ENCODE data around the gene SEC14L1.

DNA sequence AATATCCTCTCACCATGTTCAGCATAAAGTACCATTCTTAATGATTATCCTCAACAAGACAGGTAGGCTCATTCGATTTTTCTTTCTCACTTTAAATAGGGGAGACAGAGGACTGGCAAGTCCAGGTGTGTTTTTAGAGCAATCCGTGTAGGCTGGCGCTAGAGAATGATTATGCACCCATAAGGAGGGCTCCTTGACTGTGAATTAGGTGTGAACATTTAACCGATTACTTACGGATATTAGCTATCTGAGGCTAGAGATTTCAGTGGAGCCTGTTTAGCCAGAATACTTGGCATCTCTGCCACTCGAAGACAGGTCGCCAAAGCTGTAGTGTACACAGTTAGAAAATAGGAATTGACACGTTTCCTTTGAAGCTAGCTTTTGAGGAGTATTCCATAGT is 1.9 kb downstream of the SEC14L1 start:
- TF ChIP-seq, protein P1, sequence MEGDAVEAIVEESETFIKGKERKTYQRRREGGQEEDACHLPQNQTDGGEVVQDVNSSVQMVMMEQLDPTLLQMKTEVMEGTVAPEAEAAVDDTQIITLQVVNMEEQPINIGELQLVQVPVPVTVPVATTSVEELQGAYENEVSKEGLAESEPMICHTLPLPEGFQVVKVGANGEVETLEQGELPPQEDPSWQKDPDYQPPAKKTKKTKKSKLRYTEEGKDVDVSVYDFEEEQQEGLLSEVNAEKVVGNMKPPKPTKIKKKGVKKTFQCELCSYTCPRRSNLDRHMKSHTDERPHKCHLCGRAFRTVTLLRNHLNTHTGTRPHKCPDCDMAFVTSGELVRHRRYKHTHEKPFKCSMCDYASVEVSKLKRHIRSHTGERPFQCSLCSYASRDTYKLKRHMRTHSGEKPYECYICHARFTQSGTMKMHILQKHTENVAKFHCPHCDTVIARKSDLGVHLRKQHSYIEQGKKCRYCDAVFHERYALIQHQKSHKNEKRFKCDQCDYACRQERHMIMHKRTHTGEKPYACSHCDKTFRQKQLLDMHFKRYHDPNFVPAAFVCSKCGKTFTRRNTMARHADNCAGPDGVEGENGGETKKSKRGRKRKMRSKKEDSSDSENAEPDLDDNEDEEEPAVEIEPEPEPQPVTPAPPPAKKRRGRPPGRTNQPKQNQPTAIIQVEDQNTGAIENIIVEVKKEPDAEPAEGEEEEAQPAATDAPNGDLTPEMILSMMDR (IDR thresholded peaks at IDR 0.05), result no peak
- TF ChIP-seq POLR2AphosphoS5 (IDR thresholded peaks at IDR 0.05; ENCODE audit: insufficient read depth in 1 of 2, low read depth in 1 of 2) (no peak), POLR2A (IDR thresholded peaks at IDR 0.05) (no peak)
